ENCODE results near the gene SYDE1.

DNA sequence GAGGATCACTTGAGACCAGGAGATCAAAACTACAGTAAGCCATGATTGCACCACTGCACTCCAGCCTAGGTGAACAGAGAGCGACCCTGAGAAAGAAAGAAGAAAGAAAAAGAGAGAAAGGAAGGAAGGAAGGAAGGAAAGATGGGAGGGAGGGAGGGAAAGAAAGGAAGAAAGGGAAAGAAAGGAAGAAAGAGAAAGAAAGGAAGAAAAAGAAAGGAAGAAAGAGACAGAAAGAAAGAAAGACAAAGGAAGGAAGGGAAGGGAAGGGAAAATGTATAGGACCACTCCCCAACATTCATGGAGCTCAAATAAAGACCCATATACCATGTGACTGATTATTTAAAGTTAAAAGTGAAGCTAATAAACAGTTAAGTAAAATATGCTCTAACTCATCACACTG is 39.9 kb downstream of the SYDE1 start:
- TF ChIP-seq, protein P1, sequence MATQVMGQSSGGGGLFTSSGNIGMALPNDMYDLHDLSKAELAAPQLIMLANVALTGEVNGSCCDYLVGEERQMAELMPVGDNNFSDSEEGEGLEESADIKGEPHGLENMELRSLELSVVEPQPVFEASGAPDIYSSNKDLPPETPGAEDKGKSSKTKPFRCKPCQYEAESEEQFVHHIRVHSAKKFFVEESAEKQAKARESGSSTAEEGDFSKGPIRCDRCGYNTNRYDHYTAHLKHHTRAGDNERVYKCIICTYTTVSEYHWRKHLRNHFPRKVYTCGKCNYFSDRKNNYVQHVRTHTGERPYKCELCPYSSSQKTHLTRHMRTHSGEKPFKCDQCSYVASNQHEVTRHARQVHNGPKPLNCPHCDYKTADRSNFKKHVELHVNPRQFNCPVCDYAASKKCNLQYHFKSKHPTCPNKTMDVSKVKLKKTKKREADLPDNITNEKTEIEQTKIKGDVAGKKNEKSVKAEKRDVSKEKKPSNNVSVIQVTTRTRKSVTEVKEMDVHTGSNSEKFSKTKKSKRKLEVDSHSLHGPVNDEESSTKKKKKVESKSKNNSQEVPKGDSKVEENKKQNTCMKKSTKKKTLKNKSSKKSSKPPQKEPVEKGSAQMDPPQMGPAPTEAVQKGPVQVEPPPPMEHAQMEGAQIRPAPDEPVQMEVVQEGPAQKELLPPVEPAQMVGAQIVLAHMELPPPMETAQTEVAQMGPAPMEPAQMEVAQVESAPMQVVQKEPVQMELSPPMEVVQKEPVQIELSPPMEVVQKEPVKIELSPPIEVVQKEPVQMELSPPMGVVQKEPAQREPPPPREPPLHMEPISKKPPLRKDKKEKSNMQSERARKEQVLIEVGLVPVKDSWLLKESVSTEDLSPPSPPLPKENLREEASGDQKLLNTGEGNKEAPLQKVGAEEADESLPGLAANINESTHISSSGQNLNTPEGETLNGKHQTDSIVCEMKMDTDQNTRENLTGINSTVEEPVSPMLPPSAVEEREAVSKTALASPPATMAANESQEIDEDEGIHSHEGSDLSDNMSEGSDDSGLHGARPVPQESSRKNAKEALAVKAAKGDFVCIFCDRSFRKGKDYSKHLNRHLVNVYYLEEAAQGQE (IDR thresholded peaks at IDR 0.05; ENCODE audit: unreplicated experiment) = no peak
- TF ChIP-seq, protein P2, sequence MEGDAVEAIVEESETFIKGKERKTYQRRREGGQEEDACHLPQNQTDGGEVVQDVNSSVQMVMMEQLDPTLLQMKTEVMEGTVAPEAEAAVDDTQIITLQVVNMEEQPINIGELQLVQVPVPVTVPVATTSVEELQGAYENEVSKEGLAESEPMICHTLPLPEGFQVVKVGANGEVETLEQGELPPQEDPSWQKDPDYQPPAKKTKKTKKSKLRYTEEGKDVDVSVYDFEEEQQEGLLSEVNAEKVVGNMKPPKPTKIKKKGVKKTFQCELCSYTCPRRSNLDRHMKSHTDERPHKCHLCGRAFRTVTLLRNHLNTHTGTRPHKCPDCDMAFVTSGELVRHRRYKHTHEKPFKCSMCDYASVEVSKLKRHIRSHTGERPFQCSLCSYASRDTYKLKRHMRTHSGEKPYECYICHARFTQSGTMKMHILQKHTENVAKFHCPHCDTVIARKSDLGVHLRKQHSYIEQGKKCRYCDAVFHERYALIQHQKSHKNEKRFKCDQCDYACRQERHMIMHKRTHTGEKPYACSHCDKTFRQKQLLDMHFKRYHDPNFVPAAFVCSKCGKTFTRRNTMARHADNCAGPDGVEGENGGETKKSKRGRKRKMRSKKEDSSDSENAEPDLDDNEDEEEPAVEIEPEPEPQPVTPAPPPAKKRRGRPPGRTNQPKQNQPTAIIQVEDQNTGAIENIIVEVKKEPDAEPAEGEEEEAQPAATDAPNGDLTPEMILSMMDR (conservative IDR thresholded peaks at IDR 0.05; ENCODE audit: low read depth in 2 of 2) = no peak
- TF ChIP-seq EZH2 (IDR thresholded peaks at IDR 0.05; ENCODE audit: low read depth, unreplicated experiment) = no peak
- no peak for TF ChIP-seq POLR2AphosphoS5 (IDR thresholded peaks at IDR 0.05; ENCODE audit: low read depth)
- TF ChIP-seq, protein P3, sequence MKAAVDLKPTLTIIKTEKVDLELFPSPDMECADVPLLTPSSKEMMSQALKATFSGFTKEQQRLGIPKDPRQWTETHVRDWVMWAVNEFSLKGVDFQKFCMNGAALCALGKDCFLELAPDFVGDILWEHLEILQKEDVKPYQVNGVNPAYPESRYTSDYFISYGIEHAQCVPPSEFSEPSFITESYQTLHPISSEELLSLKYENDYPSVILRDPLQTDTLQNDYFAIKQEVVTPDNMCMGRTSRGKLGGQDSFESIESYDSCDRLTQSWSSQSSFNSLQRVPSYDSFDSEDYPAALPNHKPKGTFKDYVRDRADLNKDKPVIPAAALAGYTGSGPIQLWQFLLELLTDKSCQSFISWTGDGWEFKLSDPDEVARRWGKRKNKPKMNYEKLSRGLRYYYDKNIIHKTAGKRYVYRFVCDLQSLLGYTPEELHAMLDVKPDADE (IDR thresholded peaks at IDR 0.05) = no peak
- TF ChIP-seq, protein P4, sequence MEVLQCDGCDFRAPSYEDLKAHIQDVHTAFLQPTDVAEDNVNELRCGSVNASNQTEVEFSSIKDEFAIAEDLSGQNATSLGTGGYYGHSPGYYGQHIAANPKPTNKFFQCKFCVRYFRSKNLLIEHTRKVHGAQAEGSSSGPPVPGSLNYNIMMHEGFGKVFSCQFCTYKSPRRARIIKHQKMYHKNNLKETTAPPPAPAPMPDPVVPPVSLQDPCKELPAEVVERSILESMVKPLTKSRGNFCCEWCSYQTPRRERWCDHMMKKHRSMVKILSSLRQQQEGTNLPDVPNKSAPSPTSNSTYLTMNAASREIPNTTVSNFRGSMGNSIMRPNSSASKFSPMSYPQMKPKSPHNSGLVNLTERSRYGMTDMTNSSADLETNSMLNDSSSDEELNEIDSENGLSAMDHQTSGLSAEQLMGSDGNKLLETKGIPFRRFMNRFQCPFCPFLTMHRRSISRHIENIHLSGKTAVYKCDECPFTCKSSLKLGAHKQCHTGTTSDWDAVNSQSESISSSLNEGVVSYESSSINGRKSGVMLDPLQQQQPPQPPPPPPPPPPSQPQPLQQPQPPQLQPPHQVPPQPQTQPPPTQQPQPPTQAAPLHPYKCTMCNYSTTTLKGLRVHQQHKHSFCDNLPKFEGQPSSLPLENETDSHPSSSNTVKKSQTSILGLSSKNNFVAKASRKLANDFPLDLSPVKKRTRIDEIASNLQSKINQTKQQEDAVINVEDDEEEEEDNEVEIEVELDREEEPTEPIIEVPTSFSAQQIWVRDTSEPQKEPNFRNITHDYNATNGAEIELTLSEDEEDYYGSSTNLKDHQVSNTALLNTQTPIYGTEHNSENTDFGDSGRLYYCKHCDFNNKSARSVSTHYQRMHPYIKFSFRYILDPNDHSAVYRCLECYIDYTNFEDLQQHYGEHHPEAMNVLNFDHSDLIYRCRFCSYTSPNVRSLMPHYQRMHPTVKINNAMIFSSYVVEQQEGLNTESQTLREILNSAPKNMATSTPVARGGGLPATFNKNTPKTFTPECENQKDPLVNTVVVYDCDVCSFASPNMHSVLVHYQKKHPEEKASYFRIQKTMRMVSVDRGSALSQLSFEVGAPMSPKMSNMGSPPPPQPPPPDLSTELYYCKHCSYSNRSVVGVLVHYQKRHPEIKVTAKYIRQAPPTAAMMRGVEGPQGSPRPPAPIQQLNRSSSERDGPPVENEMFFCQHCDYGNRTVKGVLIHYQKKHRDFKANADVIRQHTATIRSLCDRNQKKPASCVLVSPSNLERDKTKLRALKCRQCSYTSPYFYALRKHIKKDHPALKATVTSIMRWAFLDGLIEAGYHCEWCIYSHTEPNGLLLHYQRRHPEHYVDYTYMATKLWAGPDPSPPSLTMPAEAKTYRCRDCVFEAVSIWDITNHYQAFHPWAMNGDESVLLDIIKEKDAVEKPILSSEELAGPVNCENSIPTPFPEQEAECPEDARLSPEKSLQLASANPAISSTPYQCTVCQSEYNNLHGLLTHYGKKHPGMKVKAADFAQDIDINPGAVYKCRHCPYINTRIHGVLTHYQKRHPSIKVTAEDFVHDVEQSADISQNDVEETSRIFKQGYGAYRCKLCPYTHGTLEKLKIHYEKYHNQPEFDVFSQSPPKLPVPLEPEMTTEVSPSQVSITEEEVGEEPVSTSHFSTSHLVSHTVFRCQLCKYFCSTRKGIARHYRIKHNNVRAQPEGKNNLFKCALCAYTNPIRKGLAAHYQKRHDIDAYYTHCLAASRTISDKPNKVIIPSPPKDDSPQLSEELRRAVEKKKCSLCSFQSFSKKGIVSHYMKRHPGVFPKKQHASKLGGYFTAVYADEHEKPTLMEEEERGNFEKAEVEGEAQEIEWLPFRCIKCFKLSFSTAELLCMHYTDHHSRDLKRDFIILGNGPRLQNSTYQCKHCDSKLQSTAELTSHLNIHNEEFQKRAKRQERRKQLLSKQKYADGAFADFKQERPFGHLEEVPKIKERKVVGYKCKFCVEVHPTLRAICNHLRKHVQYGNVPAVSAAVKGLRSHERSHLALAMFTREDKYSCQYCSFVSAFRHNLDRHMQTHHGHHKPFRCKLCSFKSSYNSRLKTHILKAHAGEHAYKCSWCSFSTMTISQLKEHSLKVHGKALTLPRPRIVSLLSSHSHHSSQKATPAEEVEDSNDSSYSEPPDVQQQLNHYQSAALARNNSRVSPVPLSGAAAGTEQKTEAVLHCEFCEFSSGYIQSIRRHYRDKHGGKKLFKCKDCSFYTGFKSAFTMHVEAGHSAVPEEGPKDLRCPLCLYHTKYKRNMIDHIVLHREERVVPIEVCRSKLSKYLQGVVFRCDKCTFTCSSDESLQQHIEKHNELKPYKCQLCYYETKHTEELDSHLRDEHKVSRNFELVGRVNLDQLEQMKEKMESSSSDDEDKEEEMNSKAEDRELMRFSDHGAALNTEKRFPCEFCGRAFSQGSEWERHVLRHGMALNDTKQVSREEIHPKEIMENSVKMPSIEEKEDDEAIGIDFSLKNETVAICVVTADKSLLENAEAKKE (CRISPR knock-in tag; IDR thresholded peaks at IDR 0.05) = no peak
- no peak for TF ChIP-seq CREB1 (CRISPR knock-in tag; IDR thresholded peaks at IDR 0.05; ENCODE audit: low read depth)
- TF ChIP-seq ZNF114 (CRISPR knock-in tag; IDR thresholded peaks at IDR 0.05) = no peak
- TF ChIP-seq EZH2phosphoT487 (IDR thresholded peaks at IDR 0.05; ENCODE audit: unreplicated experiment) = no peak
